SK-N-MC (cell line): ENCODE measurements around the gene MARK3.

Experiments used
- EZH2 ChIP-seq: fragments of 200-600 bp; sonication (generic); IDR thresholded peaks from one replicate; pipeline ENCODE4 v1.6.1; 2017; ENCODE audit warnings: antibody characterized with exemption
- FOXP2 ChIP-seq: optimal IDR thresholded peaks from 2 replicates; pipeline ENCODE3; 2011; ENCODE audit warnings: mild to moderate bottlenecking, moderate library complexity; ENCODE audit not compliant: insufficient read depth; ENCODE audit errors: extremely low read length, control extremely low read depth
- POLR2AphosphoS5 ChIP-seq: IDR thresholded peaks from 2 replicates; pipeline ENCODE4 v1.6.1; 2012; ENCODE audit warnings: mild to moderate bottlenecking, low read depth, low read length, borderline replicate concordance

- TF ChIP-seq POLR2AphosphoS5 (no peak), EZH2 (no peak), FOXP2 (no peak)
Observed at GRCh38 chr14:103526914-103527248, 141.7 kb downstream of the MARK3 start.
